HL-60/S4 treated with phorbol 12-myristate 13-acetate at 8.2 ng/mL for 4 days and 3 days (cell line): ENCODE results near the gene MAEA.
"Not testable (repeated sequence)": the region's sequence is repeated elsewhere in the genome, so short reads cannot be mapped to it uniquely, and the experiment has no call there.

Experiments
- in situ Hi-C: fragments of 300-500 bp; cut with MboI; formaldehyde crosslinking; loops from 2 replicates; pipeline ENCODE4 v1.15.0; 2022; ENCODE audit warnings: low sequenced_read_pairs

The MAEA gene

GRCh38 chr4:1333256-1333655 lies 43.6 kb downstream of the MAEA start:
- in situ Hi-C loops = no loop called here

DNA sequence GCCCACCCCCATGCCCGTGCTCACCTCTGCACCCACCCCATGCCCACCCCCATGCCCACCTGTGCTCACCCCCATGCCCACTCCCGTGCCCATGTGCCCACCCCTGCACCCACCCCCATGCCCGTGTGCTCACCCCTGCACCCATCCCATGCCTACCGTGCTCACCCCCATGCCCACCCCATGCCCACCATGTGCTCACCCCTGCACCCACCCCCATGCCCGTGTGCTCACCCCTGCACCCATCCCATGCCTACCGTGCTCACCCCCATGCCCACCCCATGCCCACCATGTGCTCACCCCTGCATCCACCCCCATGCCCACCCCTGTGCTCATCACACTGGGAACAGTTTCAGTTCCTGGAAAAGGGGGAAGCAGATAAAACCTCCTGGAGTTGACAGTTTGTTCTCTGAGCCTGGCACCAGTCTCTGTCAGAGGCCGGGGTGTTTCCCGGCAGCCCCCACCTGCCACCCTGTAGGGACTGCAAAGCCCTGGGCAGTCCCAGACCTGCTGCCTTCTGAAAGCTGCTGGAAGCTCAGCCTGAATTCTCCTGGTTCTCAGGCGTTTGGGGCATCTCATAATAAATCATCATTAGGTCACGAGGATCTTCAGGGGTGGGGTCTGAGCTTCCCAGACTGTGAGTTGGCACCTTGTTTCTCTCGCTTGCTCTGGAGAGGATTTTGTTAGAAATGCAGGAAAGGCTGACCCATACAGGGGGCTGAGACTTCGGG lies 44.3 kb downstream of the MAEA start:
- in situ Hi-C loops = not testable (repeated sequence)

DNA sequence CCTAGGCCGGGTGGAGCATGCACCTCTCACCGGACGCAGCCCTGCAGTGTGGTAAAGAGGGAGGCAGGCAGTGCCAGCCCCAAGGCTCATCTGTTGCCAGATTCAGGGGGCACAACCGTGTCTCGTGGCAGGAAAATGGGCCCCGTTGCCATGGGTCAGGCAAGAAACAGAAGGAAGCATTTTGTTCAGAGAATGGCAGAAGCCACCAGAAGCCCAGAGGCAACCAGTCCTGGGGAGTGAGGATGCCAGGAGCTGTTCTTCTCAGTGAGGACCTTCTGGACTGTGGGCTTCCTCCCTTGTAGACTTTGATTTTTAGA lies 44.8 kb downstream of the MAEA start:
- in situ Hi-C loops = no loop called here

- in situ Hi-C loops = not testable (repeated sequence)
Observed at GRCh38 chr4:1335193-1335883, 45.6 kb downstream of the MAEA start.

GRCh38 chr4:1336088-1336491 lies 46.4 kb downstream of the MAEA start:
- in situ Hi-C loops = no loop called here

GRCh38 chr4:1337376-1337831 lies 47.7 kb downstream of the MAEA start:
- in situ Hi-C loops = no loop called here

GRCh38 chr4:1337951-1338751 lies 48.5 kb downstream of the MAEA start:
- in situ Hi-C loops = no loop called here

DNA sequence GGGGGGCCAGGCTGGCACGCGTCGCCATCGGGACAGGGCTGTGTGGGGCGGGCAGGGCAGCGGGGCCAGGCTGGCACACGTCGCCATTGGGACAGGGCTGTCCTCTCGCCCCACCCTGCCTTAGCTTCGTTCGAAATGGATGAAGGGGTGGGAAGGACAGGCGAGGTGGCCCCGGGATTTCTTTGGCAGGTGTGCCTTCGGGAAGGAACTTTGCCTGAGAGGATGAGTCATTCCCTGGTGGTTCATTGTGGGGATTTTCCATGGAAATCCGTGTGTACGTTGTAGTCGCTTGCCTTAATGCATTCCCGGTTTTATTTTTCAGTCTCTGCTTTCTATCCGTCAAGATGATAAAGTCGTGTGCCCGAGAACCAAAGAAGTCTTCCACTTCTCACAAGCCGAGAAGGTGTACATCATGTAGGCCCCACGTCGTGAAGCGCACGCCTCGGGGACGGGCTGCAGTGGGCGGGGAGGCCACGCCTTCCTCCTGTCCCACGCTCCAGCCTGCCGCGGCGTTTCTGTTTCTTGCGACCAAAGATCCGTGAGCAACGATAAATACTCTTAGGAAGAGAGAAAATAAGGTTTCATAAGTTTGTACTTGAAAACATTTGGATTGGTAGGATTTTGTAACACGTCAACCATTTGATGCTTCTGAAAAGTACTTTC lies 49.2 kb downstream of the MAEA start:
- in situ Hi-C loops = no loop called here

DNA sequence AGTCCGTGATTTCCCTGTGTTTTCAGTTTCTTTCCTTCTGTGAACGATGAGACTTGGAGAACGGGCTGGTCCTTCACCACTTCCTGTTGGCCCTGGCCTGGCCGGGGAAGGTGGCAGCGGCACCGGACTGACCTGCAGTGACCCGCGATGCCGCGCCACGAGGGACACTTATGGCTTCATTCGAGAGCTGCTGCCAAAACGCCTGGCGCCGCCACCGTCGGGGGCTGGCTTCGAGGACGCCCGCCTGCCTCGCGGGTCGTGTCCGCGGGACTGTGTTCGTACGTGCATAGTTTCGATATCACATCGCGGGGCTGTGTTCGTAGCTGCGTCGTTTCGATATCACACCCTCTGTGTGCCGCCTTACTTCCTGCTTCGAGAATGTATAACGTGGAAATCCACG lies 49.8 kb downstream of the MAEA start:
- in situ Hi-C loops = no loop called here

DNA sequence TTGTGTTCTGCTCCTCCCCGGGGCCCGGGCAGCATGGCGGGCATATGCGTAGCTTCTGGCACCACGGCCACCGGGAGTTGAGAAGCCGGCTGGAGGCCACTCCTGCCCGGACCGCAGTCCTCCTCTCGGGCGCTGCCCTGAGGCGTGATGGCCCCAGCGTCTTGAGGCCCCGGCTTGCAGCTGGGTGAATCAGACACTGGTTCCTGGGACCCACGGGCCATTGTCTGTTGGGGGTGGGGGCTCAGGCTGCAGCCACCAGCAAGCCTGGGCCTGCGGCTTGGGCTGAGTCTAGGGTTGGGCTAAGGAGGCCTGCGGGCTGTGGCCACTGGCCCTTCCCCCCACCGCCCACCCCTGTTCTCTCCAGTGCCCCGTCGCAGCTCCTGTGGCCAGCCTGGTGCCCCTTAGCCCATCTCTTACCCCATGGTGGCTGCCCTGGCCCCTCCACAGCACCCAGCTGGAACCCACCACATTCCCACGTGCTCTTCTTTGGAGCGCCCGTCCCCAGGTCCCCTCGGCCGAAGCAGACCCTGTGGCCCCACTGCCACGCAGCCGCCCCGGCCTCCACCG lies 50.6 kb downstream of the MAEA start:
- in situ Hi-C loops = no loop called here

DNA sequence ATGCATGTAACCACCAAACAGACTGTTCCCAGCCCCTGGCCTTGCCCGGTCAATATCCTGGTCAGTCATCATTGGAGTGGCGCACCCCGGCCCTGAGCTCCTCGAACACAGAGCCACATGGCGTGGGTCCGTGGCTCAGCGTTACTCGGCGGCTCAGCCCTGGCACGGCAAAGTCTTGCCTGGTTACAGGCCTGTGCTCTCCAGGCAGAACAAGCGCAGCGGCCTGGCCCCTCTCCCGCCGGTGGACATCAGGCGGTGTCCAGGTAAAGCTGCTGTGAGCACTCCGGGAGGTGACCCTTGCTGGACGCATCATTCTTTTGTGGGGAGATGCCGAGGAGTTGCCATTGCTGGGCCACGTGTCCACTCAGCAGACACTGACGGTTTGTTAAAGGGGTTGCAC lies 51.2 kb downstream of the MAEA start:
- in situ Hi-C loops = no loop called here

GRCh38 chr4:1342003-1342402 lies 52.3 kb downstream of the MAEA start:
- in situ Hi-C loops = no loop called here

GRCh38 chr4:1344696-1345095 lies 55.0 kb downstream of the MAEA start:
- in situ Hi-C loops = no loop called here

- in situ Hi-C loops = no loop called here
Observed at GRCh38 chr4:1345903-1346780, 56.5 kb downstream of the MAEA start.

DNA sequence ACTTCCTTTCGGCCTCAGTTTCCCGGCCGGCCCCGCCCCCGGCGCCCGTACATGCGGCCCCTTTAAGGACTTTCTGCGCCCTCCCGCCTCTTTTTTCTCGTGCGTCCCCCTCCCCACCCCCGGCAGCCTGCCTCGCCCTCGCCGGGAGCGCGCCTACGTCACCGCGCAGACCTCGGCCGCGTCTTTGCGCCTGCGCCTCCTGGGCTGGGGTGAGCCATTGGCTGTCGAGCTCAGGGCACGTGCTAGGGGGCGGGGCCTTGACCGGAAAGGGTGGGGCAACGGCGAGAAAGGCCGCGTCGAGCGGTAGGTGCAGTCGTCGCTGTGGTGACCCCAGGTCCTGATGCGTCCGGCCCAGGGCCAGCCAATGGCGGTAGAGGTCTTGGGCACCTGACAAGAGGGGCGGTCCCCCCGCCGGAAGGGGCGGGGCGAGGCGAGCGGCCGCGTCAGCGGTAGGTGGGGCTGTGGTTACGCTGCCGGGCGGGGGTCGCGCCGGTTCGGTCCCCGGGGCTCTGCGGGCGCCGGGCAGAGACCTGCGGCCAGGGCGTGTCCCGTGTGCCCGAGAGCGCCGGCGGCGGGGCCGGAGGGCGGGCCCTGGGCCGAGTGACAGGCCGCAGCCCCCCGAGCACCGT lies 57.2 kb downstream of the MAEA start, which contains the start of gene UVSSA:
TSS of gene UVSSA (plus strand) at position 428 of the 629 bp plus-strand sequence. CDS start 884 bp downstream, outside the sequence.
- in situ Hi-C loops = no loop called here

- in situ Hi-C loops = no loop called here
Observed at GRCh38 chr4:1347410-1347864, 57.7 kb downstream of the MAEA start.

DNA sequence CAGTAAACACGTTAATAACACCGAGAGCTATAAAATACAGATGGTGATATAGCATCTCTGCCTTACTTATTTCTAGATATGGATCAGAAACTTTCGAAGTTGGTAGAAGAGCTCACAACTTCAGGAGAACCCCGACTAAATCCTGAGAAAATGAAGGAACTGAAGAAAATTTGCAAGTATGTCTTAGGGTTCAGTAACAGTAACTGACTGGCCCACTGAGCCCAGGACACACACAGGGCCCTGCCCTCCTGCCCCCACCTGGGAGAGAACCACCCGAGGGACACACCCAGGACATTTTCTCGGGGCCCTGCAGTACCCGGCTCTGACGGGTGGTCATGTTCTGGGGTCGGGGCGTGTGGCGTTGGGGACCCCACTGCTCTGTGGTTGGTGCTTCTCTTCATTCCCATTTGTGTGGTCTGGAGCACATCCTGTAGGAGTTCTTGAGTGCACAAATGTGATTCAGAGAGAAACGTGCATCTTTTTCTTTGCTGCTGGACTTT lies 58.4 kb downstream of the MAEA start:
- in situ Hi-C loops = no loop called here

- in situ Hi-C loops = no loop called here
Observed at GRCh38 chr4:1348746-1349145, 59.1 kb downstream of the MAEA start.
